ENCODE results near the gene KRTAP4-16.
"Not testable (repeated sequence)": the region's sequence is repeated elsewhere in the genome, so short reads cannot be mapped to it uniquely, and the experiment has no call there.

Gene KRTAP4-16

GRCh38 chr17:41144846-41145245, 42.8 kb upstream of the KRTAP4-16 start:
- no peak for FAIRE-seq

GRCh38 chr17:41141361-41141760, 39.4 kb upstream of the KRTAP4-16 start:
- no peak for DNase-seq (ENCODE audit: insufficient read length, low spot score)
- TF ChIP-seq CTCF (IDR thresholded peaks at IDR 0.05; ENCODE audit: insufficient read depth, missing control alignments): no peak
- no peak for FAIRE-seq

More at GRCh38 chr17:41144846-41145245, 42.8 kb upstream of the KRTAP4-16 start:
- TF ChIP-seq CTCF (IDR thresholded peaks at IDR 0.05; ENCODE audit: insufficient read depth, missing control alignments): no peak
- DNase-seq (ENCODE audit: insufficient read length, low spot score): no peak

GRCh38 chr17:41140360-41141131, 38.5 kb upstream of the KRTAP4-16 start, which contains the start of gene KRTAP4-6:
Gene KRTAP4-6 (minus strand): TSS chr17:41140544. CDS start chr17:41140487, 57 bp downstream.
- no peak for TF ChIP-seq CTCF (IDR thresholded peaks at IDR 0.05; ENCODE audit: insufficient read depth, missing control alignments)
- FAIRE-seq (no peak), DNase-seq (ENCODE audit: insufficient read length, low spot score) (no peak)

- not testable (repeated sequence) for DNase-seq (ENCODE audit: insufficient read length, low spot score); FAIRE-seq
These were observed 37.9 kb upstream of the KRTAP4-16 start for GRCh38 chr17:41139865-41140264.

- TF ChIP-seq CTCF (IDR thresholded peaks at IDR 0.05; ENCODE audit: insufficient read depth, missing control alignments): no peak
- FAIRE-seq: no peak
- DNase-seq (ENCODE audit: insufficient read length, low spot score): no peak
These were observed 32.1 kb upstream of the KRTAP4-16 start for GRCh38 chr17:41133880-41134735.

- FAIRE-seq: no peak
- no peak for TF ChIP-seq CTCF (IDR thresholded peaks at IDR 0.05; ENCODE audit: insufficient read depth, missing control alignments)
- no peak for DNase-seq (ENCODE audit: insufficient read length, low spot score)
These were observed 30.0 kb upstream of the KRTAP4-16 start for GRCh38 chr17:41131979-41132378.

GRCh38 chr17:41127371-41127770, 25.4 kb upstream of the KRTAP4-16 start:
- DNase-seq (ENCODE audit: insufficient read length, low spot score) (no peak), FAIRE-seq (no peak)
- TF ChIP-seq CTCF (IDR thresholded peaks at IDR 0.05; ENCODE audit: insufficient read depth, missing control alignments): no peak
